ENCODE results near the gene AFAP1. TPM values are rescaled to one million over a fixed set of nuclear protein-coding genes. Genes with fewer than 3 reads are reported as not detected.
A peak's percentile ranks its signal among the peaks of the same experiment; 100 is the strongest.

The AFAP1 gene
- total and polyA plus RNA-seq, 2 of the 4 experiments (the other 2 are of a cell fraction): 48.2 to 80.9 TPM

GRCh38 chr4:7878323-7878722 is 61.3 kb downstream of the AFAP1 start:
- in situ Hi-C loops (cut with MboI; ENCODE audit: low sequenced_read_pairs) (no loop called here), dilution Hi-C loops (cut with HindIII; ENCODE audit: low sequenced_read_pairs, unreplicated experiment) (no loop called here), intact Hi-C loops (cut with micrococcal nuclease) (loop anchor here (5.0 kb wide), 1 partner anchor 59 kb away; the partner anchor contains the start of gene AFAP1)
- ATAC-seq (ENCODE audit: low read depth) (no peak), DNase-seq (no peak)
- H3K9ac ChIP-seq (ENCODE audit: low read depth, low read length): no peak overlapping the region
- no peak overlapping the region for H2BK20ac ChIP-seq (ENCODE audit: low read depth, low read length)
- TF ChIP-seq RCOR1 (IDR thresholded peaks at IDR 0.05; ENCODE audit: insufficient replicate concordance, low read length) (no peak), POLR2A (IDR thresholded peaks at IDR 0.05; ENCODE audit: low read depth, low read length) (no peak), MXI1 (IDR thresholded peaks at IDR 0.05; ENCODE audit: borderline replicate concordance, low read depth, low read length) (no peak), MAZ (IDR thresholded peaks at IDR 0.05; ENCODE audit: borderline replicate concordance, low read depth, low read length) (no peak), CEBPB (IDR thresholded peaks at IDR 0.05; ENCODE audit: low read depth, low read length) (no peak), BHLHE40 (IDR thresholded peaks at IDR 0.05; ENCODE audit: low read depth, low read length) (no peak)
- H3K18ac ChIP-seq (ENCODE audit: low read depth, low read length): no peak overlapping the region
- H3K4ac ChIP-seq (ENCODE audit: low read depth, low read length): peak overlapping the region; percentile 19
- H2BK120ac ChIP-seq (ENCODE audit: low read depth, low read length): peak overlapping the region; percentile 2; the same call in 1 of the 2 replicates
- no peak overlapping the region for H2AFZ ChIP-seq (replicated peaks; ENCODE audit: low read length, poor library complexity)
- no peak overlapping the region; the same call in 1 of the 2 replicates for H4K91ac ChIP-seq (ENCODE audit: insufficient read depth, low read depth, low read length)
- H3K9me3 ChIP-seq (ENCODE audit: control insufficient read depth, insufficient read depth, low read length): no peaks in the 10 kb centered on the region
- POLR2A ChIA-PET (ENCODE audit: unreplicated experiment): no interaction called here
- H3K14ac ChIP-seq (replicated peaks; ENCODE audit: low read depth, low read length): peak overlapping the region; percentile 57
- peaks cover 9 to 72% of the 10 kb centered on the region in 2 experiments for H3K79me1 ChIP-seq (ENCODE audit: low read depth in 1 of 2, low read length in 2 of 2)
- 0 out of 4 replicates have a peak overlapping the region, but pooled peaks of 1 of the 2 experiments have one; percentile 1 for H4K8ac ChIP-seq (ENCODE audit: low read depth in 2 of 2, low read length in 2 of 2)
- H3K36me3 ChIP-seq (ENCODE audit: control insufficient read depth, insufficient read depth, low read length): peaks cover 2% of the 10 kb centered on the region
- peaks cover 44% of the 10 kb centered on the region for H3K4me1 ChIP-seq (ENCODE audit: control insufficient read depth, insufficient read depth, low read length)
- H3K9me1 ChIP-seq (ENCODE audit: insufficient read depth, low read length): peaks cover 44% of the 10 kb centered on the region
- no peak overlapping the region for H3K27ac ChIP-seq (ENCODE audit: insufficient read depth, low read length)
- peaks cover 71% of the 10 kb centered on the region for H4K20me1 ChIP-seq (ENCODE audit: insufficient read depth, low read length)
- no peak overlapping the region for H3K4me3 ChIP-seq (ENCODE audit: insufficient read depth, low read depth, low read length)
- no peak overlapping the region for H2BK15ac ChIP-seq (ENCODE audit: low read depth, low read length)
- H2AK5ac ChIP-seq (ENCODE audit: low read depth, low read length): peak overlapping the region; percentile 36; the same call in 1 of the 2 replicates
- peak overlapping the region; percentile 12 for H2AK9ac ChIP-seq (replicated peaks; ENCODE audit: low read depth, low read length, poor library complexity)
- no TSS peak for BruUV-seq (replicated peaks)
- H2BK5ac ChIP-seq (ENCODE audit: low read depth, low read length, poor library complexity, severe bottlenecking): peak overlapping the region; percentile 74
- no peak overlapping the region for H4K5ac ChIP-seq (ENCODE audit: low read depth, low read length)
- no peak overlapping the region for H3K4me2 ChIP-seq (ENCODE audit: low read depth, low read length)
- H3K23ac ChIP-seq (ENCODE audit: low read depth, low read length): peak overlapping the region; percentile 40; the same call in 1 of the 2 replicates
- H3K56ac ChIP-seq (ENCODE audit: extremely low read depth, insufficient read depth, low read length): no peak overlapping the region
- WGBS, 2 experiments (ENCODE audit: extremely low coverage in 2 of 2, insufficient read length in 1 of 2): 100% methylated on average over 1 of the region's 6 CpGs; no CpG with 5 or more reads in 1 of the 2 experiments
- no peaks in the 10 kb centered on the region for H3K27me3 ChIP-seq (ENCODE audit: control insufficient read depth, insufficient read depth, low read length)
- CTCF ChIA-PET: no interaction called here

Measured in IMR-90 (cell line).